HEK293 (cell line): ENCODE results near the gene PDE9A.

ENCODE experiments used
- ZNF274 ChIP-seq, 2 experiments: fragments of 200-500 bp in 1 of 2; fragments of 450-650 bp in 1 of 2; sonication (Bioruptor generic) in 1 of 2; formaldehyde crosslinking in 1 of 2; IDR thresholded peaks; 2 replicates each; pipeline versions ENCODE4 v1.5.1 to v1.6.1; 2014 to 2016; ENCODE audit warnings: borderline replicate concordance in 1 of 2, inconsistent platforms in 1 of 2, low read length in 1 of 2, missing biosample characterization in 1 of 2, missing genetic modification characterization in 1 of 2
- ZNF302 ChIP-seq: fragments of 450-650 bp; formaldehyde crosslinking; IDR thresholded peaks from 2 replicates; pipeline ENCODE4 v1.5.1; 2016; ENCODE audit warnings: missing biosample characterization, missing genetic modification characterization, low read depth
- ZNF791 ChIP-seq: fragments of 450-650 bp; formaldehyde crosslinking; IDR thresholded peaks from 2 replicates; pipeline ENCODE4 v1.5.1; 2016; ENCODE audit warnings: missing biosample characterization, missing genetic modification characterization
- TF ChIP-seq, protein P1 (sequence below): fragments of 450-650 bp; formaldehyde crosslinking; IDR thresholded peaks from 2 replicates; pipeline ENCODE4 v1.5.1; 2016; ENCODE audit warnings: missing biosample characterization, missing genetic modification characterization, low read depth
- TF ChIP-seq, protein P2 (sequence below): fragments of 450-650 bp; formaldehyde crosslinking; IDR thresholded peaks from 2 replicates; pipeline ENCODE4 v1.5.1; 2016; ENCODE audit warnings: missing biosample characterization, missing genetic modification characterization
- TF ChIP-seq, protein P3 (sequence below): fragments of 450-650 bp; formaldehyde crosslinking; IDR thresholded peaks from 2 replicates; pipeline ENCODE4; 2016; ENCODE audit warnings: missing biosample characterization, missing genetic modification characterization
- TF ChIP-seq, protein P4 (sequence below): fragments of 450-650 bp; formaldehyde crosslinking; IDR thresholded peaks from 2 replicates; pipeline ENCODE4 v1.5.1; 2016; ENCODE audit warnings: missing biosample characterization, missing genetic modification characterization
- TF ChIP-seq, protein P5 (sequence below): fragments of 450-650 bp; formaldehyde crosslinking; IDR thresholded peaks from 2 replicates; pipeline ENCODE4 v1.5.1; 2017; ENCODE audit warnings: missing biosample characterization, missing genetic modification characterization
- TF ChIP-seq, protein P6 (sequence below): fragments of 450-650 bp; formaldehyde crosslinking; IDR thresholded peaks from 2 replicates; pipeline ENCODE4 v1.5.1; 2016; ENCODE audit warnings: missing biosample characterization, missing genetic modification characterization

DNA sequence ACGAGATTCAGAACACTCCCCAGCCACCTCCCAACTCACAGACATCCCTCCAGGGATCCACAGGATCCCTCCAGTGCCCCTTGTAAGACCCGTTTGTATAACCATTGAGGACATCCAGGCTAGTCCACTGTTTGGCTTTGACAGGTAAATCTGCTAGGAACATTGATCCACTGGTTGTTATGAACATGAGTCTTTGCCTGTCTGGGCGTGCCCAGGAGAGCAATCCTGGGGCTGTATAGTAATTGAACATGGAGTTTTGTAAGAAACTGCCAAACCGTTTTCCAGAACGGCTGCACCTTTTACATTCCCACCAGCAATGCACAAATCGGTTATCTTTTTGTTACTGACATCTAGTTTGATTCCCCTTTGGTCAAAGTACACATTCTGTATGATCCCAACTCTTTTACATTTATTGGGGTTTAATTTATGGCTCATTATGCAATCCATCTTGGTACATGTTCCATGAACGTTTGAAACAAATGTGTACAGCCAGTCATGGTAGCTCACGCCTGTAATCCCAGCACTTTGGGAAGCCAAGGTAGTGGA is 137.2 kb downstream of the PDE9A start:
- TF ChIP-seq, protein P1, sequence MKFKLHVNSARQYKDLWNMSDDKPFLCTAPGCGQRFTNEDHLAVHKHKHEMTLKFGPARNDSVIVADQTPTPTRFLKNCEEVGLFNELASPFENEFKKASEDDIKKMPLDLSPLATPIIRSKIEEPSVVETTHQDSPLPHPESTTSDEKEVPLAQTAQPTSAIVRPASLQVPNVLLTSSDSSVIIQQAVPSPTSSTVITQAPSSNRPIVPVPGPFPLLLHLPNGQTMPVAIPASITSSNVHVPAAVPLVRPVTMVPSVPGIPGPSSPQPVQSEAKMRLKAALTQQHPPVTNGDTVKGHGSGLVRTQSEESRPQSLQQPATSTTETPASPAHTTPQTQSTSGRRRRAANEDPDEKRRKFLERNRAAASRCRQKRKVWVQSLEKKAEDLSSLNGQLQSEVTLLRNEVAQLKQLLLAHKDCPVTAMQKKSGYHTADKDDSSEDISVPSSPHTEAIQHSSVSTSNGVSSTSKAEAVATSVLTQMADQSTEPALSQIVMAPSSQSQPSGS (tag by site-specific recombination), result no peak
- TF ChIP-seq, protein P2, sequence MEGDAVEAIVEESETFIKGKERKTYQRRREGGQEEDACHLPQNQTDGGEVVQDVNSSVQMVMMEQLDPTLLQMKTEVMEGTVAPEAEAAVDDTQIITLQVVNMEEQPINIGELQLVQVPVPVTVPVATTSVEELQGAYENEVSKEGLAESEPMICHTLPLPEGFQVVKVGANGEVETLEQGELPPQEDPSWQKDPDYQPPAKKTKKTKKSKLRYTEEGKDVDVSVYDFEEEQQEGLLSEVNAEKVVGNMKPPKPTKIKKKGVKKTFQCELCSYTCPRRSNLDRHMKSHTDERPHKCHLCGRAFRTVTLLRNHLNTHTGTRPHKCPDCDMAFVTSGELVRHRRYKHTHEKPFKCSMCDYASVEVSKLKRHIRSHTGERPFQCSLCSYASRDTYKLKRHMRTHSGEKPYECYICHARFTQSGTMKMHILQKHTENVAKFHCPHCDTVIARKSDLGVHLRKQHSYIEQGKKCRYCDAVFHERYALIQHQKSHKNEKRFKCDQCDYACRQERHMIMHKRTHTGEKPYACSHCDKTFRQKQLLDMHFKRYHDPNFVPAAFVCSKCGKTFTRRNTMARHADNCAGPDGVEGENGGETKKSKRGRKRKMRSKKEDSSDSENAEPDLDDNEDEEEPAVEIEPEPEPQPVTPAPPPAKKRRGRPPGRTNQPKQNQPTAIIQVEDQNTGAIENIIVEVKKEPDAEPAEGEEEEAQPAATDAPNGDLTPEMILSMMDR (tag by site-specific recombination), result no peak
- no peak for TF ChIP-seq ZNF274 (IDR thresholded peaks at IDR 0.05; ENCODE audit: low read length)
- TF ChIP-seq ZNF274 (tag by site-specific recombination; IDR thresholded peaks at IDR 0.05; ENCODE audit: borderline replicate concordance), result no peak
- TF ChIP-seq ZNF302 (tag by site-specific recombination), result no peak
- TF ChIP-seq, protein P3, sequence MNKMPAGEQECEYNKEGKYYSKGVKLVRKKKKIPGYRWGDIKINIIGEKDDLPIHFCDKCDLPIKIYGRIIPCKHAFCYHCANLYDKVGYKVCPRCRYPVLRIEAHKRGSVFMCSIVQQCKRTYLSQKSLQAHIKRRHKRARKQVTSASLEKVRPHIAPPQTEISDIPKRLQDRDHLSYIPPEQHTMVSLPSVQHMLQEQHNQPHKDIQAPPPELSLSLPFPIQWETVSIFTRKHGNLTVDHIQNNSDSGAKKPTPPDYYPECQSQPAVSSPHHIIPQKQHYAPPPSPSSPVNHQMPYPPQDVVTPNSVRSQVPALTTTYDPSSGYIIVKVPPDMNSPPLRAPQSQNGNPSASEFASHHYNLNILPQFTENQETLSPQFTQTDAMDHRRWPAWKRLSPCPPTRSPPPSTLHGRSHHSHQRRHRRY (tag by site-specific recombination), result no peak
- no peak for TF ChIP-seq ZNF791
- TF ChIP-seq, protein P4, sequence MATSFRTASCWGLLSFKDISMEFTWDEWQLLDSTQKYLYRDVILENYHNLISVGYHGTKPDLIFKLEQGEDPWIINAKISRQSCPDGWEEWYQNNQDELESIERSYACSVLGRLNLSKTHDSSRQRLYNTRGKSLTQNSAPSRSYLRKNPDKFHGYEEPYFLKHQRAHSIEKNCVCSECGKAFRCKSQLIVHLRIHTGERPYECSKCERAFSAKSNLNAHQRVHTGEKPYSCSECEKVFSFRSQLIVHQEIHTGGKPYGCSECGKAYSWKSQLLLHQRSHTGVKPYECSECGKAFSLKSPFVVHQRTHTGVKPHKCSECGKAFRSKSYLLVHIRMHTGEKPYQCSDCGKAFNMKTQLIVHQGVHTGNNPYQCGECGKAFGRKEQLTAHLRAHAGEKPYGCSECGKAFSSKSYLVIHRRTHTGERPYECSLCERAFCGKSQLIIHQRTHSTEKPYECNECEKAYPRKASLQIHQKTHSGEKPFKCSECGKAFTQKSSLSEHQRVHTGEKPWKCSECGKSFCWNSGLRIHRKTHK (tag by site-specific recombination), result no peak
- TF ChIP-seq, protein P5, sequence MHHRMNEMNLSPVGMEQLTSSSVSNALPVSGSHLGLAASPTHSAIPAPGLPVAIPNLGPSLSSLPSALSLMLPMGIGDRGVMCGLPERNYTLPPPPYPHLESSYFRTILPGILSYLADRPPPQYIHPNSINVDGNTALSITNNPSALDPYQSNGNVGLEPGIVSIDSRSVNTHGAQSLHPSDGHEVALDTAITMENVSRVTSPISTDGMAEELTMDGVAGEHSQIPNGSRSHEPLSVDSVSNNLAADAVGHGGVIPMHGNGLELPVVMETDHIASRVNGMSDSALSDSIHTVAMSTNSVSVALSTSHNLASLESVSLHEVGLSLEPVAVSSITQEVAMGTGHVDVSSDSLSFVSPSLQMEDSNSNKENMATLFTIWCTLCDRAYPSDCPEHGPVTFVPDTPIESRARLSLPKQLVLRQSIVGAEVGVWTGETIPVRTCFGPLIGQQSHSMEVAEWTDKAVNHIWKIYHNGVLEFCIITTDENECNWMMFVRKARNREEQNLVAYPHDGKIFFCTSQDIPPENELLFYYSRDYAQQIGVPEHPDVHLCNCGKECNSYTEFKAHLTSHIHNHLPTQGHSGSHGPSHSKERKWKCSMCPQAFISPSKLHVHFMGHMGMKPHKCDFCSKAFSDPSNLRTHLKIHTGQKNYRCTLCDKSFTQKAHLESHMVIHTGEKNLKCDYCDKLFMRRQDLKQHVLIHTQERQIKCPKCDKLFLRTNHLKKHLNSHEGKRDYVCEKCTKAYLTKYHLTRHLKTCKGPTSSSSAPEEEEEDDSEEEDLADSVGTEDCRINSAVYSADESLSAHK (tag by site-specific recombination), result no peak
- TF ChIP-seq, protein P6, sequence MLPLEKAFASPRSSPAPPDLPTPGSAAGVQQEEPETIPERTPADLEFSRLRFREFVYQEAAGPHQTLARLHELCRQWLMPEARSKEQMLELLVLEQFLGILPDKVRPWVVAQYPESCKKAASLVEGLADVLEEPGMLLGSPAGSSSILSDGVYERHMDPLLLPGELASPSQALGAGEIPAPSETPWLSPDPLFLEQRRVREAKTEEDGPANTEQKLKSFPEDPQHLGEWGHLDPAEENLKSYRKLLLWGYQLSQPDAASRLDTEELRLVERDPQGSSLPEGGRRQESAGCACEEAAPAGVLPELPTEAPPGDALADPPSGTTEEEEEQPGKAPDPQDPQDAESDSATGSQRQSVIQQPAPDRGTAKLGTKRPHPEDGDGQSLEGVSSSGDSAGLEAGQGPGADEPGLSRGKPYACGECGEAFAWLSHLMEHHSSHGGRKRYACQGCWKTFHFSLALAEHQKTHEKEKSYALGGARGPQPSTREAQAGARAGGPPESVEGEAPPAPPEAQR (tag by site-specific recombination), result no peak
